ENCODE results near the gene MPIG6B.

Gene MPIG6B

DNA sequence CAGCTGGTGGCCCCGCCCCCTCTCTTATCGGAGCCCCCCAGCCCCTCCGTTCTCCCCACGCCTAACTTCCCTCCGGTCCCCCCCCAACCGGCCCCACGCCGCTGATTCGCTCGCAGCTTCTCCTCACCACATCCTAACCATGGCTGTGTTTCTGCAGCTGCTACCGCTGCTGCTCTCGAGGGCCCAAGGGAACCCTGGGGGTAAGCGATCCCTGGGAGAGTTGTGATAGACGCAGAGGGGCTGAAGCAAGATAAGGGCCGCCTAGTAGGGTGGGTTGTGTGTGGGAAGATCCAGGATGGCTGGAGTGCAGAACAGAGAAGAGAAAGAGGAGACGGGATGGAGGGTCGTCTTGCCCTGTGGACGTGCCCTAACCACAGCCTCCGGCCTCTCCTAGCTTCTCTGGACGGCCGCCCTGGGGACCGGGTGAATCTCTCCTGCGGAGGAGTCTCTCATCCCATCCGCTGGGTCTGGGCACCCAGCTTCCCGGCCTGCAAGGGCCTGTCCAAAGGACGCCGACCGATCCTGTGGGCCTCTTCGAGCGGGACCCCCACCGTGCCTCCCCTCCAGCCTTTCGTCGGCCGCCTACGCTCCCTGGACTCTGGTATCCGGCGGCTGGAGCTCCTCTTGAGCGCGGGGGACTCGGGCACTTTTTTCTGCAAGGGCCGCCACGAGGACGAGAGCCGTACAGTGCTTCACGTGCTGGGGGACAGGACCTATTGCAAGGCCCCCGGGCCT, at the start of gene MPIG6B:
TSS of gene MPIG6B (plus strand) at position 129 of the 735 bp plus-strand sequence. CDS start at position 140, 11 bp downstream.
- FAIRE-seq, result no peak

DNA sequence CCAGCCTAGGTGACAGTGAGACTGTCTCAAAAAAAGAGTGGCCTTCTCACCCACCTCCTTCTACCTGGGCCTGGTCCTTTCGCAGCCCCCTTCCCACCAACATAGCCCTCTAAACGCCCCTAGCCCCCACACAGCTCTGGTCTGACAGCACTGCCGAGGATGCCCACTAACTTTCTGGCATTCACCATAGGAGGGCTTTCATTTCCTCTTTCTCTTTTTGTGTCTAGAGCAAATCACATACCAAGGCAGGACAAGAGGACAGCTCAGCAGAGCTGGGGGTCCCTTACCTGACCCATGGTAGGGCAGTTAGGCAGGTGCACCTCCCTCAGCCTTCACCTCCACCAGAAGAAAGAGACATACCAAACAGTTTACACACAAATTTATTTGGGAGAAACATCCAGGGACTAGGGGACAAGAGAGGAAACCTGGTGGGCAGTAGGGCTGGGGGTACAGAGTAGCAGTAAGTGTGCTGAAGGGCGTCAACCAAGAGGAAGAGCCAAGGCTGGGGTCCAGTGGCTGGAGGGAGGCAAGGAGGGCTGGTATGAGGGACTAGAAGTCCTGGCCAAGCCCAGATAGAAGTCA, 46.8 kb upstream of the MPIG6B start:
- no peak for FAIRE-seq

GRCh38 chr6:31676904-31677303, 46.3 kb upstream of the MPIG6B start:
- FAIRE-seq, result no peak

GRCh38 chr6:31677955-31678354, 45.2 kb upstream of the MPIG6B start:
- no peak for FAIRE-seq

GRCh38 chr6:31680226-31681134, 42.7 kb upstream of the MPIG6B start, which contains the start of gene LY6G5C:
TSS of gene LY6G5C (minus strand) at chr6:31681067. CDS start at chr6:31680373, 694 bp downstream.
- FAIRE-seq, result peak; percentile 35

GRCh38 chr6:31681135-31681671, 42.0 kb upstream of the MPIG6B start:
- no peak for FAIRE-seq

- FAIRE-seq, result no peak
These were observed 39.6 kb upstream of the MPIG6B start for GRCh38 chr6:31683591-31683990.

DNA sequence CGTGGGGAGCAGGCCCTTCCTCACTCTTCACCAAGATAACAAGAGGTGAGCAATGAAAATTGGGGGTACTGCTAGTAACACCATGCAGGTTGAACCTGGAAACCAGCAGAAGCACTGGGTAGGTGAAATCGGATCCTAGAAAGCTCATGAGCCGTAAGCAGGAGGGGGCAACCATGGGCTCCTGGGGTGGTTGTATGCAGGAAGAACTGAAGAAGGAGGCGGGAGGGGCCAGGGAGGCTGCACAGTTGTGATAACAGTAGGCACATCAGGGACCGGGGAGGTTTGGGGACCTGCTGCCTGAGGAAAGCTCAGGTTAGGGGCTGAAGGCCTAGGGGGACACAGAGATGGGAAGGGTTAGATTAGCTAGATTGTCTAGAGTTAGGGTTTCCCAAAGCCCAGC, 36.7 kb upstream of the MPIG6B start:
- FAIRE-seq, result no peak

DNA sequence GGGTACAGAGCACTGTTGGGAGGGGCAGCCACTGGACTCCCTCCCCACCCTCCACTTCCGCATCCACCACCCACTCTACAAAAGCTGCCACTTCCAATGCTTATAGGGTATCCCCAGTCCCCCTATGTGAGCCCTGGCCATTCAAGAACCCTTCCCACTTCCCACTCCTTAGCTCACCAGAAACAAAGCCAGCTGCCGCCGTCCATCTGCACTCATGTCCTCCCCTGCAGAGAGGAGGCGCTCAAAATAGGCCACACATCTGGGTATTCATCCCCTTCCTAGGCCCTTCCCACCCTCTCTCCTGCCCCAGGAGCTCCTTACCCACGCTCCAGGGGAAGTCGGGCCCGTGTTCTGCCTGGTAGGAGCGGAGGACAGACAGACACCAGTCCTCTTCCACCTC, 35.9 kb upstream of the MPIG6B start:
- FAIRE-seq, result no peak

DNA sequence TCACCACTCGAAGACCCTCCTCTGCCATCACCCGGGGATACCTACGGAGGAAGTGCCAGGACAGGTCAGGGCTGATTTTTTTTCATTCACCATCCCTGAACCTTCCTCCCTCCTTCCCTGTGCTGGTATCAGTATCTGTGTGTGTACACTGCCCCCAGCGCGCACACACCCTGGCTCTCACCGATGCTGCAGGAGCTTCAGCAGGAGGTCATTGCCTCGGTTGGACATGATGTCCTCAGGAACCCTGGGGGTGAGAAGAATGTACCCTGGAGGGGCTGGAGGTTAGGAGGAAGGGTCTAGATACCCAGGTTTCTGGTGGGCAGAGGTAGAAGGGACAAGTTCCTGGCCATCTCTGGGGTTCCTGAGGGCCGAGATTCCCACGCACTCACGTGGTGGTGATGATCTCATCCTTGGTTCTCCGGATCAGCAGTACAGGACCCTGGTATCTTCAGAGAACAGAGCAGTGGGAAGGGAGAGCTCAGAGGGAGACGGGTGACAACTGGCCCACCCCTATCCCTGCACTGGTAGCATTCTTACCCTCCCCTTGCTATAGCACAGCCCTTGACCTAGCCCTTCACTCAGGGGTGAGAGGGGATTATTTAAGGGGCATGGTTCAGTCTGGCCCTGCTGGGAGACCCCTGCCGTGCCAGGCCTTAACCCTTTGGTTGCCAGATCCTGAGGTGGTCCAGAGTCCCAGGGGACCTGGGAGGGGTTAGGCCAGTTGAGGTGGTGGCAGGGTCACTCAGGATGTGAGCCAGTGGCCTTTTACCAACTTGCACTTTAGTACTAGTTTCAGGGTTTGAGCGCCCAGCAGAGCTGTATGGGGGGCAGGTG, 35.1 kb upstream of the MPIG6B start:
- no peak for FAIRE-seq

DNA sequence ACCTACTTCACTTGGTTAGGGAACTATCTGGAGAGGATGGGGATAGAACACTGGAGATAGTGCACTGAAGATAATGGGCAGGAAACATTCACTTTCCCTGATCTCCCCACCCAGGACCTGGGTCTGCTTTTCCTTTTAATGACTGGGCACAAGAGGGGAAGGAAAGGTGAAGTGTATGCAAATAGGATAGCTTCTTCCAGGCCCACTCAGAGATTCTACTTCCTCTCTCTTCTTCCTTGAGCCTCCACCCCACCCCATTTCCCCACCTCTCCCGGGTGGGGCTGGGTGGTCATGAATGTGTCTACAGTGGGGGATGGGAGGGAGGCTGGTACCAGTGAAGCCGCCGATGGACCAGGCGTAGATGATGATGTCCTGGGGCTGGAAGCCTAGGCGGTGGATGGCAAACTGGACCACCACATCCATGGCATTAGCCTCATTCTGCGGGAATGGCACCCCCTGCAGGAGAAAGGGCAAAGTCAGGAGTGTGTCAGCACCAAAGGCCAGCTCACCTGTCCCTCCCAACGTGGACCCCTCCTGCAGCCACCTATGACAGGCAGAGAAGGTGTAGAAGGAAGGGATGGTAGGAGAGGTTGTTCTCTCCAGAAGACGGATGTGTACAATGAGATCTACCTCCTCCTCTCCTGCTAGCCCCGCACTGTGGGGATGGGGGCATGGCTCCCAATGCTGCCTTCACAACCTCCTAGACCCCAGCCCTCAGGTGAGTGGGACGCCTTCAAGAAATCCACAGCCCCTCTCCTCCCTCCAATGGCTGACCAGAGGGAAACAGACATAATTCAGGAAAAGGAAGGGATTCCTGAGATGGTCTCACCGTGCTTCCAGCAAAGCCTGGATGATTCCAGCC, 33.7 kb upstream of the MPIG6B start:
- FAIRE-seq, result no peak

GRCh38 chr6:31690231-31691077, 32.7 kb upstream of the MPIG6B start:
- no peak for FAIRE-seq

GRCh38 chr6:31691078-31691463, 32.1 kb upstream of the MPIG6B start:
- FAIRE-seq, result no peak

DNA sequence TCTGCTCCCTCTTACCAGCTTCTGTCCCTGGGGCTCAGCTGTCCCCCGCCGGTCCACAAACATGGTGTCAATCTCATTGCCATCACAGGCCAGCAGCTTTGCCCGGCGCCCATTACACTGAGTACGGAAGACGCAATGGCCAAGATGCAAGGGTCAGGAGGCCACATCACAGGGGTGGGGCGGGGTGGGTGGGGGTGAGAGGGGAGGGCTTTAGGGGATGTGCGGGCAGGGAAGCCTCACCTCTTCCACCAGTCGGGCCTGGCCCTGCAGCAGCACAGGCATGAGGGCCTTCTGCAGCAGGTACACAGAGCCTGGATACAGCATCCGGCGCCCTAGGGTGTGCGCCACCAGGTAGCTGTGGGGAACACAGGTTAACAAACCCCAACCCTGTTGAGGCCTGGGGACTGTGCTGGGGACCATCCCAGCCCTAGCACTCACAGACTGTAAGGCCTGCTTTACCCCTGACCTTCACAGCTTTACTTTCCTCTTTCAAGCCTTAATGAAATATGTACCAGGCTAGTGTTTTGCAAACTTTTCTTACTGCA, 31.5 kb upstream of the MPIG6B start:
- no peak for FAIRE-seq

DNA sequence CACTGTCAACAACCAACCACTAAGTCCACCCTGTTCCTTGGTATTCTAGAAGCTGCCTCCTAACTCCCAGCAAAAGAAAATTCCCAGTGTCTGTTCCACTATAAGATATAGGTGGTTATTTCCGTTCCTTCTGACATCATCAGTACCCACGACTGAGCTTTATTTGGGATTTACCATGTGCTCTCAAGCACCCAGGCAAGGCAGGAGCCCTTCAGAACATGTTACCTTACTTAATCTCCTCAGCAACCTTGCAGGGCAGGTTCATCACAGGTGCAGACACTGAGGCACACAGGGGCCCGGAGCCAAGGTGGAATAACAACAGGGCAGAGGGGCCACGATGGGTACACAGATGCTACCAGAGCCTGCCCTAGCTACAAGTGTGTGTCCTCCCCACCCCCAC, 30.8 kb upstream of the MPIG6B start:
- no peak for FAIRE-seq

- FAIRE-seq, result no peak
These were observed 30.3 kb upstream of the MPIG6B start for GRCh38 chr6:31692886-31693285.

DNA sequence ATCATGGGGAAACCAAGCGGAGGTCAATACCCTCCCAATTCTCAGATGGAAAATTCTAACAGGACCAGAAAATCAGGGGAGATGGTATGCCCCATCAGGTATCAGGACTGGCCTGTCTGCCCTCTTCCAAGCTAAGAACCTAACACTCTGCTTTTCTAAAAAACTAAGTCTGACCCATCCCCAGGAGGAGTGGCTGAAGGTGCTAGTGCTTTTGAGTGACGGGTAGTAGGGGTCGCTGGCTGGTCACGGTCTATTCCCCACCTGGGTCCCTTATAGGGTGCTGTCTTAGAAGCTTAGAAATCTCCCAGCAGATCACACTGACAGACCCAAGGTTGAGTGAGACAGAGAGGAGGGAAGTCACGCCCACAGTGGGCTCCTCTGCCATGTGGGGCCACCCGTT, 29.6 kb upstream of the MPIG6B start:
- no peak for FAIRE-seq

DNA sequence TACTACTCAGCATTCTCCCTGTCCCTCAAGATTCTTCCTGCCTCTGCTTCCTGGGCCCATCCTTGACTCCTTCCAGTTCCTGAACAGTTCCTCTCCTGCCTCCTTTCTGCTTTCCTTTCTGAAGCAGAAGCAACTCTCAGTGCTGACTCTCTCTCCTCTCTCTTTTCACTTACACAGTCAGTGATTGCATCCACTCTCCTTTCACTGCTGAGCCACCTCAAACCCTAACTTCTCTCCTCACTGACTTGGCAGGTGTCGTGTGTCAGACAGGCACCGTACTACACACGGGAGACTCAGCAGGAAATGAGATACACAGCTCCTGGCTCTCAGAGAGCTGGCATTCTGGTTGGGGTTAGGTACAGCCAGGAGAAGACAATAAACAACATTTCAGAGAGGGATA, 25.6 kb upstream of the MPIG6B start:
- no peak for FAIRE-seq

- FAIRE-seq, result no peak
These were observed 22.3 kb upstream of the MPIG6B start for GRCh38 chr6:31700740-31701401.

Data from endometrium (tissue), 2 donors.